ENCODE results near the gene PTGIS. TPM values are rescaled to one million over a fixed set of nuclear protein-coding genes. Genes with fewer than 3 reads are reported as not detected.
A peak's percentile ranks its signal among the peaks of the same experiment; 100 is the strongest.

The PTGIS gene
- polyA plus RNA-seq, 3 donors = not detected

GRCh38 chr20:49570828-49571552 is 3.1 kb upstream of the PTGIS start:
- H3K4me2 ChIP-seq (replicated peaks; ENCODE audit: extremely low read depth, low read length, poor library complexity, severe bottlenecking) = no peak overlapping the region
- H3K79me2 ChIP-seq (ENCODE audit: insufficient read depth, low read length) = no peaks in the 10 kb centered on the region
- TF ChIP-seq CTCF (IDR thresholded peaks at IDR 0.05) = no peak
- intact Hi-C loops (cut with micrococcal nuclease) = no loop called here
- no peak overlapping the region for H3K27ac Mint-ChIP-seq
- 88% methylated on average over 4 of the region's 11 CpGs for WGBS (ENCODE audit: insufficient coverage)
- H4K20me1 ChIP-seq (ENCODE audit: insufficient read depth, low read length) = no peaks in the 10 kb centered on the region
- no peak for DNase-seq
- no peaks in the 10 kb centered on the region for H3K36me3 ChIP-seq (replicated peaks in 1 of 2; ENCODE audit: control insufficient read depth in 1 of 2, insufficient read depth in 2 of 2, low read length in 2 of 2)
- no peak overlapping the region for H2AFZ ChIP-seq (ENCODE audit: insufficient read depth, low read depth, low read length, poor library complexity, severe bottlenecking)
- peaks cover 0 to 12% of the 10 kb centered on the region in 2 donors for H3K9me3 ChIP-seq (replicated peaks in 1 of 2; ENCODE audit: control insufficient read depth in 1 of 2, insufficient read depth in 1 of 2, low read length in 2 of 2)
- H3K27ac ChIP-seq (ENCODE audit: low read depth in 1 of 2, low read length in 2 of 2) = no peak overlapping the region
- H3K9me3 Mint-ChIP-seq = peaks cover 0 to 13% (median 3%) of the 10 kb centered on the region in 7 donors
- peak overlapping the region in 1 of 2 donors; percentile 28 for H3K4me3 Mint-ChIP-seq
- peaks cover 6% of the 10 kb centered on the region for H3K4me1 Mint-ChIP-seq
- H3K27me3 Mint-ChIP-seq (ENCODE audit: low read depth in 3 of 3) = peaks cover 50 to 65% (median 64%) of the 10 kb centered on the region in 3 donors
- H3K36me3 Mint-ChIP-seq = no peaks in the 10 kb centered on the region
- peaks cover 43 to 59% of the 10 kb centered on the region in 2 donors for H3K27me3 ChIP-seq (ENCODE audit: control insufficient read depth in 2 of 2, insufficient read depth in 2 of 2, low read length in 2 of 2)
- H3K4me3 ChIP-seq (replicated peaks in 1 of 3; ENCODE audit: low read depth in 2 of 3, low read length in 3 of 3) = no peak overlapping the region
- H3K9ac ChIP-seq (ENCODE audit: insufficient read depth, low read length, poor library complexity, severe bottlenecking) = no peak overlapping the region
- H3K4me1 ChIP-seq (ENCODE audit: control insufficient read depth in 1 of 2, insufficient read depth in 2 of 2, low read length in 2 of 2) = no peaks in the 10 kb centered on the region

GRCh38 chr20:49570161-49570827 is 2.4 kb upstream of the PTGIS start:
- Mint-ChIP-seq H3K27ac (no peak overlapping the region), H3K4me3 (peak overlapping the region in 1 of 2 donors; percentile 60), H3K36me3 (no peaks in the 10 kb centered on the region), H3K9me3 (peaks cover 0 to 11% (median 3%) of the 10 kb centered on the region in 7 donors), H3K4me1 (peaks cover 6% of the 10 kb centered on the region), H3K27me3 (ENCODE audit: low read depth in 3 of 3) (peaks cover 55 to 71% (median 71%) of the 10 kb centered on the region in 3 donors)
- no peak overlapping the region for H2AFZ ChIP-seq (ENCODE audit: insufficient read depth, low read depth, low read length, poor library complexity, severe bottlenecking)
- no peaks in the 10 kb centered on the region for H3K4me1 ChIP-seq (ENCODE audit: control insufficient read depth in 1 of 2, insufficient read depth in 2 of 2, low read length in 2 of 2)
- no peak overlapping the region for H3K9ac ChIP-seq (ENCODE audit: insufficient read depth, low read length, poor library complexity, severe bottlenecking)
- H3K9me3 ChIP-seq (replicated peaks in 1 of 2; ENCODE audit: control insufficient read depth in 1 of 2, insufficient read depth in 1 of 2, low read length in 2 of 2) = peaks cover 0 to 12% of the 10 kb centered on the region in 2 donors
- H3K79me2 ChIP-seq (ENCODE audit: insufficient read depth, low read length) = no peaks in the 10 kb centered on the region
- H3K27ac ChIP-seq (ENCODE audit: low read depth in 1 of 2, low read length in 2 of 2) = no peak overlapping the region
- no peak for DNase-seq
- no peak overlapping the region for H3K4me2 ChIP-seq (replicated peaks; ENCODE audit: extremely low read depth, low read length, poor library complexity, severe bottlenecking)
- intact Hi-C loops (cut with micrococcal nuclease) = no loop called here
- H3K36me3 ChIP-seq (replicated peaks in 1 of 2; ENCODE audit: control insufficient read depth in 1 of 2, insufficient read depth in 2 of 2, low read length in 2 of 2) = no peaks in the 10 kb centered on the region
- WGBS (ENCODE audit: insufficient coverage) = 67% methylated on average over 4 of the region's 7 CpGs
- peaks cover 46 to 64% of the 10 kb centered on the region in 2 donors for H3K27me3 ChIP-seq (ENCODE audit: control insufficient read depth in 2 of 2, insufficient read depth in 2 of 2, low read length in 2 of 2)
- H4K20me1 ChIP-seq (ENCODE audit: insufficient read depth, low read length) = no peaks in the 10 kb centered on the region
- H3K4me3 ChIP-seq (replicated peaks in 1 of 3; ENCODE audit: low read depth in 2 of 3, low read length in 3 of 3) = no peak overlapping the region
- no peak for TF ChIP-seq CTCF (IDR thresholded peaks at IDR 0.05)
